Adipose tissue (tissue), 3 donors: ENCODE results near the gene PTPRN2. TPM values are rescaled to one million over a fixed set of nuclear protein-coding genes. Genes with fewer than 3 reads are reported as not detected.

Experiments
- H3K27ac ChIP-seq: one replicate; pipeline ENCODE4 v1.5.1; 2013; ENCODE audit warnings: low read depth, low read length
- WGBS, 3 donors: extraction: QIAGEN DNeasy Blood & Tissue Kit; methylation state at CpG; one replicate each; pipeline ENCODE4 v1.1.7; 2013; 5-methylcytosine and 5-hydroxymethylcytosine counted together
- polyA plus RNA-seq, 3 donors: library from polyadenylated mRNA; stranded (reverse); fragments of 200-250 nt; gene quantifications; one replicate each; pipeline ENCODE4 v1.2.3, GENCODE V29; 2013
- donor health status: healthy with polysubstance abuse.
- donor health status: Bipolar disorder and iron deficiency.
- donor health status: healthy.

The PTPRN2 gene
- polyA plus RNA-seq, 3 donors: 3.7 to 8.0 (median 7.3) TPM

- 81 to 84% (median 83%) methylated on average over 26 of the region's 26 CpGs for WGBS, 3 donors
These were observed 866.0 kb downstream of the PTPRN2 start for GRCh38 chr7:157721468-157722136.

GRCh38 chr7:157719705-157720655, 867.6 kb downstream of the PTPRN2 start:
- WGBS, 3 donors: 91% methylated on average over 36 of the region's 36 CpGs

More at GRCh38 chr7:157721468-157722136, 866.0 kb downstream of the PTPRN2 start:
- no peak overlapping the region for H3K27ac ChIP-seq

GRCh38 chr7:157719008-157719682, 868.5 kb downstream of the PTPRN2 start:
- 88 to 93% (median 91%) methylated on average over 21 of the region's 21 CpGs for WGBS, 3 donors

More at GRCh38 chr7:157719705-157720655, 867.6 kb downstream of the PTPRN2 start:
- no peak overlapping the region for H3K27ac ChIP-seq

GRCh38 chr7:157718303-157719007, 869.2 kb downstream of the PTPRN2 start:
- 78 to 80% (median 80%) methylated on average over 27 of the region's 27 CpGs for WGBS, 3 donors
- no peak overlapping the region for H3K27ac ChIP-seq

More at GRCh38 chr7:157719008-157719682, 868.5 kb downstream of the PTPRN2 start:
- H3K27ac ChIP-seq: no peak overlapping the region

GRCh38 chr7:157717211-157718174, 870.1 kb downstream of the PTPRN2 start:
- 84 to 87% (median 86%) methylated on average over 31 of the region's 31 CpGs for WGBS, 3 donors
- no peak overlapping the region for H3K27ac ChIP-seq

GRCh38 chr7:157715938-157716280, 871.7 kb downstream of the PTPRN2 start:
- H3K27ac ChIP-seq: no peak overlapping the region
- 67 to 83% (median 81%) methylated on average over 8 of the region's 8 CpGs for WGBS, 3 donors

- 80 to 89% (median 82%) methylated on average over 25 of the region's 25 CpGs for WGBS, 3 donors
These were observed 872.3 kb downstream of the PTPRN2 start for GRCh38 chr7:157715071-157715937.

GRCh38 chr7:157714166-157715070, 873.2 kb downstream of the PTPRN2 start:
- no peak overlapping the region for H3K27ac ChIP-seq
- WGBS, 3 donors: 85 to 92% (median 87%) methylated on average over 29 of the region's 29 CpGs

More at GRCh38 chr7:157715071-157715937, 872.3 kb downstream of the PTPRN2 start:
- no peak overlapping the region for H3K27ac ChIP-seq

GRCh38 chr7:157713591-157713990, 874.0 kb downstream of the PTPRN2 start:
- H3K27ac ChIP-seq: no peak overlapping the region
- WGBS, 3 donors: 89 to 93% (median 93%) methylated on average over 16 of the region's 16 CpGs

- 70 to 79% (median 71%) methylated on average over 15 of the region's 15 CpGs for WGBS, 3 donors
- H3K27ac ChIP-seq: no peak overlapping the region
These were observed 874.9 kb downstream of the PTPRN2 start for GRCh38 chr7:157712666-157713235.

- 66 to 84% (median 76%) methylated on average over 11 to 21 of the region's 27 CpGs for WGBS, 3 donors
- no peak overlapping the region for H3K27ac ChIP-seq
These were observed 876.2 kb downstream of the PTPRN2 start for GRCh38 chr7:157711353-157711888.

GRCh38 chr7:157710396-157710795, 877.2 kb downstream of the PTPRN2 start:
- H3K27ac ChIP-seq: no peak overlapping the region
- WGBS, 3 donors: 84 to 90% (median 89%) methylated on average over 12 to 14 of the region's 14 CpGs

GRCh38 chr7:157709531-157710251, 877.9 kb downstream of the PTPRN2 start:
- H3K27ac ChIP-seq: no peak overlapping the region
- 83 to 88% (median 85%) methylated on average over 26 of the region's 26 CpGs for WGBS, 3 donors

- H3K27ac ChIP-seq: no peak overlapping the region
- WGBS, 3 donors: 71 to 82% (median 74%) methylated on average over 9 of the region's 9 CpGs
These were observed 878.7 kb downstream of the PTPRN2 start for GRCh38 chr7:157708919-157709295.
